H1 (cell line): ENCODE measurements around the gene CFAP97D1. TPM values are rescaled to one million over a fixed set of nuclear protein-coding genes. Genes with fewer than 3 reads are reported as not detected.

Source experiments
- CTCF ChIA-PET: fragments of 300-600 bp; sonication (Branson Sonifier 250); formaldehyde crosslinking; loops from one replicate; lab custom pipeline; 2021; ENCODE audit not compliant: partially characterized antibody; lab: Charles Lee
- POLR2A ChIA-PET: fragments of 300-600 bp; sonication (Branson Sonifier 250); formaldehyde crosslinking; loops from one replicate; lab custom pipeline; 2021; ENCODE audit warnings: inconsistent platforms; ENCODE audit not compliant: partially characterized antibody; lab: Charles Lee
- DNase-seq, 2 experiments: peaks; one replicate each; pipeline versions ENCODE4 v3.0.0 to v3.0.0-alpha.2; 2010 to 2022; ENCODE audit warnings: low spot score in 2 of 2, low read depth in 1 of 2, mixed read lengths in 1 of 2
- FAIRE-seq: peaks from 2 replicates; lab custom pipeline; 2011; peaks lifted over from hg19 to GRCh38; lab: Jason Lieb, UNC
- H2AFZ ChIP-seq: 2 replicates; pipeline ENCODE4 v1.8.1; 2012; ENCODE audit warnings: low read length, inconsistent platforms
- H2AK5ac ChIP-seq: 2 replicates; pipeline ENCODE4 v1.6.1; 2013; ENCODE audit warnings: low read depth, low read length
- H2BK120ac ChIP-seq: replicated peaks from 2 replicates; pipeline ENCODE3; 2013; ENCODE audit warnings: low read depth, low read length, inconsistent platforms
- H2BK12ac ChIP-seq: 2 replicates; pipeline ENCODE4 v1.6.1; 2013; ENCODE audit warnings: low read depth, low read length
- H2BK15ac ChIP-seq: 2 replicates; pipeline ENCODE4 v1.6.1; 2013; ENCODE audit warnings: low read length
- H2BK20ac ChIP-seq: 2 replicates; pipeline ENCODE4 v1.6.1; 2013; ENCODE audit warnings: low read length
- H2BK5ac ChIP-seq: 2 replicates; pipeline ENCODE4 v1.6.1; 2013; ENCODE audit warnings: low read depth, low read length
- H3K14ac ChIP-seq: 2 replicates; pipeline ENCODE4 v1.6.1; 2013; ENCODE audit warnings: inconsistent platforms; ENCODE audit not compliant: insufficient read length
- H3K18ac ChIP-seq: 2 replicates; pipeline ENCODE4 v1.6.1; 2013; ENCODE audit warnings: low read length; ENCODE audit errors: extremely low read depth
- H3K23ac ChIP-seq: 2 replicates; pipeline ENCODE4 v1.6.1; 2013; ENCODE audit warnings: inconsistent platforms; ENCODE audit not compliant: insufficient read length
- H3K23me2 ChIP-seq: 2 replicates; pipeline ENCODE4 v1.6.1; 2013; ENCODE audit warnings: low read depth, low read length
- H3K27ac ChIP-seq: 2 replicates; pipeline ENCODE4 v1.6.1; 2011; ENCODE audit warnings: low read depth, low read length, inconsistent platforms
- H3K27me3 ChIP-seq, 4 experiments: replicated peaks in 1 of 4; 1 replicate in 1 of 4; 2 replicates in 3 of 4; pipeline versions ENCODE4 v1.6.1 to v1.8.1; 2011 to 2013; ENCODE audit warnings: low read length in 3 of 4, mild to moderate bottlenecking in 3 of 4, inconsistent platforms in 2 of 4, mixed read lengths in 2 of 4, moderate library complexity in 1 of 4; ENCODE audit not compliant: control insufficient read depth in 3 of 4, insufficient read depth in 3 of 4; ENCODE audit errors: extremely low read depth in 1 of 4
- H3K36me3 ChIP-seq, 4 experiments: 2 replicates each; pipeline versions ENCODE4 v1.6.1 to v1.8.1; 2011 to 2013; ENCODE audit warnings: mild to moderate bottlenecking in 4 of 4, low read length in 3 of 4, moderate library complexity in 2 of 4, control low read depth in 1 of 4, inconsistent platforms in 1 of 4; ENCODE audit not compliant: insufficient read depth in 4 of 4, control insufficient read depth in 2 of 4
- H3K4ac ChIP-seq: replicated peaks from 2 replicates; pipeline ENCODE3; 2013; ENCODE audit warnings: low read length, low read depth, mixed read lengths, inconsistent platforms; ENCODE audit not compliant: insufficient read length
- H3K4me1 ChIP-seq, 4 experiments: replicated peaks in 1 of 4; 1 replicate in 1 of 4; 2 replicates in 3 of 4; pipeline versions ENCODE4 v1.6.1 to v1.8.1; 2011 to 2013; ENCODE audit warnings: low read length in 3 of 4, inconsistent platforms in 2 of 4, mixed read lengths in 1 of 4; ENCODE audit not compliant: insufficient read depth in 4 of 4, control insufficient read depth in 3 of 4
- H3K4me2 ChIP-seq, 2 experiments: 2 replicates each; pipeline versions ENCODE4 v1.6.1 to v1.8.1; 2011 to 2013; ENCODE audit warnings: low read depth in 2 of 2, low read length in 2 of 2, control low read depth in 1 of 2, inconsistent platforms in 1 of 2, mild to moderate bottlenecking in 1 of 2; ENCODE audit not compliant: insufficient read depth in 1 of 2
- H3K4me3 ChIP-seq, 4 experiments: fragments of 200-600, 300-600 bp in 1 of 4; sonication (generic), shearing (Covaris generic), sonication (Bioruptor Twin) in 1 of 4; 2 replicates each; pipeline versions ENCODE4 v1.5.1 to v1.8.1; 2011 to 2016; ENCODE audit warnings: low read length in 4 of 4, low read depth in 3 of 4, control low read depth in 2 of 4, inconsistent platforms in 2 of 4, mild to moderate bottlenecking in 2 of 4, mixed read lengths in 1 of 4, moderate library complexity in 1 of 4; ENCODE audit not compliant: insufficient read depth in 2 of 4; ENCODE audit errors: extremely low read depth in 1 of 4
- H3K56ac ChIP-seq: replicated peaks from 2 replicates; pipeline ENCODE3; 2013; ENCODE audit warnings: low read depth, mild to moderate bottlenecking, mixed read lengths, low read length, inconsistent platforms; ENCODE audit not compliant: insufficient read length
- H3K79me1 ChIP-seq: 2 replicates; pipeline ENCODE4 v1.6.1; 2013; ENCODE audit warnings: low read depth, low read length, control low read depth
- H3K79me2 ChIP-seq, 2 experiments: 2 replicates each; pipeline versions ENCODE4 v1.6.1 to v1.8.1; 2012 to 2013; ENCODE audit warnings: low read length in 2 of 2, mild to moderate bottlenecking in 2 of 2, inconsistent platforms in 1 of 2; ENCODE audit not compliant: insufficient read depth in 2 of 2, control insufficient read depth in 1 of 2
- H3K9ac ChIP-seq, 4 experiments: replicated peaks in 1 of 4; 1 replicate in 1 of 4; 2 replicates in 3 of 4; pipeline versions ENCODE4 v1.6.1 to v1.8.1; 2011 to 2013; ENCODE audit warnings: low read depth in 3 of 4, low read length in 3 of 4, control low read depth in 2 of 4, mild to moderate bottlenecking in 2 of 4, moderate library complexity in 2 of 4, inconsistent platforms in 1 of 4; ENCODE audit errors: extremely low read depth in 1 of 4
- H3K9me3 ChIP-seq, 2 experiments: 2 replicates each; pipeline versions ENCODE4 v1.6.1 to v1.8.1; 2012 to 2013; ENCODE audit warnings: mild to moderate bottlenecking in 2 of 2, moderate library complexity in 2 of 2, control low read depth in 1 of 2, inconsistent platforms in 1 of 2, low read depth in 1 of 2, low read length in 1 of 2, mixed read lengths in 1 of 2; ENCODE audit not compliant: insufficient read depth in 2 of 2
- H4K20me1 ChIP-seq, 2 experiments: replicated peaks in 1 of 2; 2 replicates each; pipeline versions ENCODE3 to v1.8.1; 2011 to 2013; ENCODE audit warnings: inconsistent platforms in 2 of 2, low read length in 2 of 2, mild to moderate bottlenecking in 1 of 2; ENCODE audit not compliant: insufficient read depth in 2 of 2, control insufficient read depth in 1 of 2
- H4K5ac ChIP-seq: 2 replicates; pipeline ENCODE4 v1.6.1; 2013; ENCODE audit warnings: low read length, low read depth, mixed read lengths, inconsistent platforms; ENCODE audit not compliant: insufficient read length
- H4K8ac ChIP-seq: 2 replicates; pipeline ENCODE4 v1.8.0; 2013; ENCODE audit warnings: mild to moderate bottlenecking, moderate library complexity, low read length, inconsistent platforms; ENCODE audit not compliant: insufficient read depth; ENCODE audit errors: extremely low read depth
- H4K91ac ChIP-seq: replicated peaks from 2 replicates; pipeline ENCODE3; 2013; ENCODE audit warnings: low read length, mixed read lengths, inconsistent platforms; ENCODE audit not compliant: insufficient read length
- ATF3 ChIP-seq: IDR thresholded peaks from 2 replicates; pipeline ENCODE4 v1.6.1; 2011; ENCODE audit warnings: low read depth, mild to moderate bottlenecking, low read length; ENCODE audit not compliant: insufficient read depth
- FOSL1 ChIP-seq: IDR thresholded peaks from 2 replicates; pipeline ENCODE4 v1.6.1; 2011; ENCODE audit warnings: mild to moderate bottlenecking, low read depth, low read length, moderate library complexity; ENCODE audit not compliant: insufficient read depth
- HDAC2 ChIP-seq, 2 experiments: fragments of 300-600 bp in 1 of 2; sonication (generic) in 1 of 2; IDR thresholded peaks; 2 replicates each; pipeline ENCODE4 v1.6.1; 2011 to 2012; ENCODE audit warnings: low read depth in 2 of 2, low read length in 2 of 2, mild to moderate bottlenecking in 2 of 2, moderate library complexity in 2 of 2, borderline replicate concordance in 1 of 2, inconsistent platforms in 1 of 2
- JUND ChIP-seq: IDR thresholded peaks from 2 replicates; pipeline ENCODE4 v1.6.1; 2011; ENCODE audit warnings: mild to moderate bottlenecking, improper control_type of control experiment, low read length
- KDM5A ChIP-seq: fragments of 200-600 bp; IDR thresholded peaks from 2 replicates; pipeline ENCODE4 v1.7.1; 2012; ENCODE audit warnings: mild to moderate bottlenecking, low read length, inconsistent platforms, mixed read lengths
- NANOG ChIP-seq: IDR thresholded peaks from 2 replicates; pipeline ENCODE4 v1.6.1; 2011; ENCODE audit warnings: low read length, low read depth, mild to moderate bottlenecking, inconsistent platforms; ENCODE audit not compliant: insufficient read depth, poor library complexity, severe bottlenecking
- NRF1 ChIP-seq: IDR thresholded peaks from 2 replicates; pipeline ENCODE4 v1.6.1; 2011; ENCODE audit warnings: mild to moderate bottlenecking, low read depth, low read length, improper control_type of control experiment
- SIRT6 ChIP-seq: IDR thresholded peaks from one replicate; pipeline ENCODE4 v1.7.1; 2012; ENCODE audit warnings: low read length, inconsistent platforms
- SP1 ChIP-seq: IDR thresholded peaks from 2 replicates; pipeline ENCODE4 v1.6.1; 2011; ENCODE audit warnings: low read depth, low read length
- SP4 ChIP-seq: IDR thresholded peaks from 2 replicates; pipeline ENCODE4 v1.6.1; 2012; ENCODE audit warnings: low read length, inconsistent platforms
- SUZ12 ChIP-seq: fragments of 200-600 bp; sonication (generic); IDR thresholded peaks from 2 replicates; pipeline ENCODE4 v1.6.1; 2012; ENCODE audit warnings: mild to moderate bottlenecking, inconsistent platforms, low read length, moderate library complexity, mixed read lengths
- TAF1 ChIP-seq: IDR thresholded peaks from 2 replicates; pipeline ENCODE4 v1.6.1; 2011; ENCODE audit warnings: mild to moderate bottlenecking, low read depth, low read length
- WGBS, 2 experiments: shearing (Covaris generic) in 1 of 2; methylation state at CpG; one replicate each; pipeline versions ENCODE4 v1.1.6 to v1.1.7; 2013 to 2015; ENCODE audit warnings: low lambda C conversion rate in 2 of 2, mixed read lengths in 2 of 2, inconsistent platforms in 1 of 2, low coverage in 1 of 2, missing lambda C conversion rate in 1 of 2; ENCODE audit not compliant: insufficient replicate concordance in 2 of 2, insufficient coverage in 1 of 2, insufficient read length in 1 of 2; ENCODE audit errors: extremely low coverage in 1 of 2, missing lambda C conversion rate in 1 of 2; 5-methylcytosine and 5-hydroxymethylcytosine counted together
- polyA plus RNA-seq, 7 experiments: library from polyadenylated mRNA; depleted of rRNA in 3 of 7; stranded (reverse) in 5 of 7; unstranded in 2 of 7; fragments of >200 nt in 5 of 7; fragments of 200-250 nt in 2 of 7; gene quantifications; 1 replicate in 5 of 7; 2 replicates in 1 of 7; 4 replicates in 1 of 7; pipeline versions ENCODE4 v1.2.1 to v1.2.3, GENCODE V29; 2011 to 2013; ENCODE audit warnings: missing spikeins in 2 of 7, mixed read lengths in 2 of 7
- total RNA-seq: library from RNA; stranded (reverse); fragmentation: NEBNext Ultra II Directional; extraction: Animal tissue kit (Norgen Biotek cat#: 25700); gene quantifications from 2 replicates; pipeline ENCODE4 v1.2.1, GENCODE V29; 2021

The CFAP97D1 gene
- total and polyA plus RNA-seq, 2 of the 8 experiments (the other 6 are each of a cell fraction or from before 2014, with no cell fraction given): 0.02 to 0.07 TPM

- Histone ChIP-seq H2AK5ac (0 out of 2 replicates have a peak overlapping the region, but pooled peaks have one; percentile 8), H3K36me3 (no peaks in the 10 kb centered on the region), H4K91ac (peak overlapping the region; percentile 38), H3K18ac (no peak overlapping the region), H3K23ac (no peak overlapping the region), H4K8ac (peak overlapping the region; percentile 29), H2AFZ (no peak overlapping the region), H3K4me2 (no peak overlapping the region), H2BK120ac (no peak overlapping the region), H2BK15ac (no peak overlapping the region), H3K79me2 (no peaks in the 10 kb centered on the region), H3K9me3 (no peaks in the 10 kb centered on the region), H3K4me3 (no peak overlapping the region), H2BK20ac (no peak overlapping the region), H3K56ac (no peak overlapping the region), H3K14ac (no peak overlapping the region), H3K79me1 (no peaks in the 10 kb centered on the region), H2BK12ac (no peak overlapping the region; the same call in 1 of the 2 replicates), H3K23me2 (peaks cover 3% of the 10 kb centered on the region; the same call in 1 of the 2 replicates), H3K27me3 (peaks cover 0 to 30% (median 22%) of the 10 kb centered on the region in 4 experiments; a peak in 6 of 7 replicates), H3K27ac (no peak overlapping the region), H3K9ac (no peak overlapping the region), H4K5ac (no peak overlapping the region), H3K4ac (no peak overlapping the region), H4K20me1 (no peaks in the 10 kb centered on the region), H3K4me1 (peaks cover 4 to 25% (median 8%) of the 10 kb centered on the region in 4 experiments; a peak in 6 of 7 replicates), H2BK5ac (no peak overlapping the region)
- ChIA-PET POLR2A (interaction anchor here (2.2 to 2.4 kb wide), 2 partner anchors 56 to 59 kb away, joined by 7 to 9 read pairs; no protein-coding TSS in a partner anchor), CTCF (interaction anchor here (0.8 to 22.9 kb wide), 12 partner anchors 9 to 182 kb away, joined by 4 to 969 read pairs (median 12); no protein-coding TSS in a partner anchor)
- WGBS, 2 experiments: 84% methylated on average over 6 of the region's 6 CpGs; no CpG with 5 or more reads in 1 of the 2 experiments
- TF ChIP-seq JUND (no peak), ATF3 (no peak), NRF1 (no peak), TAF1 (no peak), HDAC2 (IDR thresholded peaks at IDR 0.05; ENCODE audit: borderline replicate concordance in 1 of 2, low read depth in 2 of 2, low read length in 2 of 2) (no peak), SP4 (no peak), KDM5A (no peak), NANOG (no peak), SP1 (no peak), FOSL1 (no peak), SIRT6 (no peak), SUZ12 (no peak)
- no peak for FAIRE-seq
- DNase-seq: no peak
Observed at GRCh38 chr17:43758086-43758485, 22.1 kb upstream of the CFAP97D1 start.
